ENCODE results near the gene INPP5A. TPM values are rescaled to one million over a fixed set of nuclear protein-coding genes. Genes with fewer than 3 reads are reported as not detected.

The INPP5A gene
- total RNA-seq, 1 donor from 2014 or later: 36.3 TPM

- Mint-ChIP-seq H3K9me3 (ENCODE audit: unreplicated experiment) (peaks cover 12% of the 10 kb centered on the region), H3K4me1 (ENCODE audit: low read depth, unreplicated experiment) (peaks cover 9% of the 10 kb centered on the region), H3K4me3 (ENCODE audit: unreplicated experiment) (no peak overlapping the region), H3K27ac (ENCODE audit: unreplicated experiment) (no peak overlapping the region), H3K27me3 (ENCODE audit: unreplicated experiment) (peaks cover 16% of the 10 kb centered on the region), H3K36me3 (ENCODE audit: unreplicated experiment) (peaks cover 16% of the 10 kb centered on the region)
- TF ChIP-seq, protein P1, sequence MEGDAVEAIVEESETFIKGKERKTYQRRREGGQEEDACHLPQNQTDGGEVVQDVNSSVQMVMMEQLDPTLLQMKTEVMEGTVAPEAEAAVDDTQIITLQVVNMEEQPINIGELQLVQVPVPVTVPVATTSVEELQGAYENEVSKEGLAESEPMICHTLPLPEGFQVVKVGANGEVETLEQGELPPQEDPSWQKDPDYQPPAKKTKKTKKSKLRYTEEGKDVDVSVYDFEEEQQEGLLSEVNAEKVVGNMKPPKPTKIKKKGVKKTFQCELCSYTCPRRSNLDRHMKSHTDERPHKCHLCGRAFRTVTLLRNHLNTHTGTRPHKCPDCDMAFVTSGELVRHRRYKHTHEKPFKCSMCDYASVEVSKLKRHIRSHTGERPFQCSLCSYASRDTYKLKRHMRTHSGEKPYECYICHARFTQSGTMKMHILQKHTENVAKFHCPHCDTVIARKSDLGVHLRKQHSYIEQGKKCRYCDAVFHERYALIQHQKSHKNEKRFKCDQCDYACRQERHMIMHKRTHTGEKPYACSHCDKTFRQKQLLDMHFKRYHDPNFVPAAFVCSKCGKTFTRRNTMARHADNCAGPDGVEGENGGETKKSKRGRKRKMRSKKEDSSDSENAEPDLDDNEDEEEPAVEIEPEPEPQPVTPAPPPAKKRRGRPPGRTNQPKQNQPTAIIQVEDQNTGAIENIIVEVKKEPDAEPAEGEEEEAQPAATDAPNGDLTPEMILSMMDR (IDR thresholded peaks at IDR 0.05; ENCODE audit: partially characterized antibody, unreplicated experiment): no peak
- DNase-seq: no peak
These were observed 219.6 kb downstream of the INPP5A start for GRCh38 chr10:132757171-132757570.

DNA sequence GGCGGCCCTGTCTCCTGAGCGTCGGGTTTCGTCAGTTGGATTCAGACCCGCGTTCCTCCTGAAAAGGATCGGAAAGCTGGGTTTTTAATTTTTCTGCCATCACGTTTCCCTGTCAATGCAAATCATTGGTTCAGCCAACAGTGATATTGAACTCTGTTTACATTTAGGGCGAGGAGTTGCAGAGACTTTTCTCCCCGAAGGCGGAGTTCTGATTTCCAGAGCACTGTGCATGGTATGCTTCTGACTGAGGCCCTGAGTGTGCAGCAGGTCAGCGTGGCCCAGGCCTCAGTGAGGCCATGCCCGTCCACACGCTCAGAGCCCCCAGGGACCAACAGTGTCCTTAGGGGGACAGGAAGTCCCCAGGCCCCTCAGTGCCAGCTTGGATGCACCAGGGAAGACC, 221.3 kb downstream of the INPP5A start:
- DNase-seq: no peak
- Mint-ChIP-seq H3K36me3 (ENCODE audit: unreplicated experiment) (peaks cover 20% of the 10 kb centered on the region), H3K4me3 (ENCODE audit: unreplicated experiment) (no peak overlapping the region), H3K27me3 (ENCODE audit: unreplicated experiment) (peaks cover 19% of the 10 kb centered on the region), H3K9me3 (ENCODE audit: unreplicated experiment) (peaks cover 16% of the 10 kb centered on the region), H3K27ac (ENCODE audit: unreplicated experiment) (no peak overlapping the region), H3K4me1 (ENCODE audit: low read depth, unreplicated experiment) (peaks cover 6% of the 10 kb centered on the region)
- TF ChIP-seq, protein P1 (IDR thresholded peaks at IDR 0.05; ENCODE audit: partially characterized antibody, unreplicated experiment): no peak

DNA sequence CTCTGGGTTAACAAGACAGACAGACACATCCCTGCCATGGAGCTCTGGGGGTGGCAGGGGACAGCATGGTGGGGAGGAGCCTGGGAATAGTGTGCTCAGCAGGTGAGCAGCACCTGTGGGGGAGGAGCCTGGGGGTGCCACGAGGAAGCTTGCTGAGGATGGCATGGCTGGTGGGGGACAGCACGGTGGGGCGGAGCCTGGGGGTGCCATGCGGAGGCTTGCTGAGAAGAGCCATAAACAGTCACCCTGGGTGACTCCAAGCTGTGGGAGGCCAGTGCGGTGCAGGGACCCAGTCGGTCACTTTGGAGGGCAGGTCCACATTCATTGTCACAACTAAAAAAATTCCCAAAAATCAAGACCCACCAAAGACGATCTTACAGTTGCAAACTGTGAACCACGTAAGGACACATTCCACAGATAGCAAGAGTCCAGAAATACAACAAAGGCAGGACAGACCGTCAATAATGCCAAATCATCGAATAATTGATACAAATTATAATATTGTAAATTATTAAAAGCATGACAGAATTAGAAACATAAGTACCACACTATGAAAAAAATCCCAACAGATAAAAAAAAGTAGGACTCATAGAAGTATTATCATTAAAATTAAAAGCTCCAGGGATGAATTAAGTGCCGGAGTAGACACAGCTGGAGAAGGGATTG, 223.9 kb downstream of the INPP5A start:
- TF ChIP-seq, protein P1 (IDR thresholded peaks at IDR 0.05; ENCODE audit: partially characterized antibody, unreplicated experiment): no peak
- H3K27me3 Mint-ChIP-seq (ENCODE audit: unreplicated experiment): peaks cover 29% of the 10 kb centered on the region

GRCh38 chr10:132762267-132762666, 224.7 kb downstream of the INPP5A start:
- Mint-ChIP-seq H3K27me3 (ENCODE audit: unreplicated experiment) (peaks cover 30% of the 10 kb centered on the region), H3K36me3 (ENCODE audit: unreplicated experiment) (peaks cover 12% of the 10 kb centered on the region), H3K27ac (ENCODE audit: unreplicated experiment) (no peak overlapping the region), H3K4me1 (ENCODE audit: low read depth, unreplicated experiment) (peaks cover 23% of the 10 kb centered on the region), H3K9me3 (ENCODE audit: unreplicated experiment) (peaks cover 32% of the 10 kb centered on the region), H3K4me3 (ENCODE audit: unreplicated experiment) (no peak overlapping the region)
- no peak for DNase-seq
- TF ChIP-seq, protein P1 (IDR thresholded peaks at IDR 0.05; ENCODE audit: partially characterized antibody, unreplicated experiment): no peak

More for the DNA sequence above, 223.9 kb downstream of the INPP5A start:
- no peak overlapping the region for H3K27ac Mint-ChIP-seq (ENCODE audit: unreplicated experiment)
- H3K4me3 Mint-ChIP-seq (ENCODE audit: unreplicated experiment): no peak overlapping the region
- H3K36me3 Mint-ChIP-seq (ENCODE audit: unreplicated experiment): peaks cover 12% of the 10 kb centered on the region
- H3K9me3 Mint-ChIP-seq (ENCODE audit: unreplicated experiment): peaks cover 31% of the 10 kb centered on the region
- peaks cover 22% of the 10 kb centered on the region for H3K4me1 Mint-ChIP-seq (ENCODE audit: low read depth, unreplicated experiment)
- DNase-seq: no peak

- DNase-seq: no peak
- Mint-ChIP-seq H3K27ac (ENCODE audit: unreplicated experiment) (no peak overlapping the region), H3K4me1 (ENCODE audit: low read depth, unreplicated experiment) (peaks cover 23% of the 10 kb centered on the region), H3K27me3 (ENCODE audit: unreplicated experiment) (peaks cover 30% of the 10 kb centered on the region), H3K36me3 (ENCODE audit: unreplicated experiment) (peaks cover 12% of the 10 kb centered on the region), H3K9me3 (ENCODE audit: unreplicated experiment) (peaks cover 32% of the 10 kb centered on the region), H3K4me3 (ENCODE audit: unreplicated experiment) (no peak overlapping the region)
- TF ChIP-seq, protein P1 (IDR thresholded peaks at IDR 0.05; ENCODE audit: partially characterized antibody, unreplicated experiment): no peak
These were observed 226.0 kb downstream of the INPP5A start for GRCh38 chr10:132763545-132763944.
